Transverse colon (tissue), 4 donors: ENCODE data around the gene DHRS3.

Source experiments
- CTCF ChIP-seq, 5 experiments: fragments of 200-600 bp in 3 of 5; fragments of 450-650 bp in 2 of 5; sonication (generic) in 3 of 5; IDR thresholded peaks; 1 replicate in 2 of 5; 2 replicates in 3 of 5; pipeline ENCODE4 v1.5.1; 2016 to 2017; ENCODE audit warnings: antibody characterized with exemption in 5 of 5, inconsistent platforms in 3 of 5, mild to moderate bottlenecking in 2 of 5, moderate library complexity in 1 of 5
- POLR2AphosphoS5 ChIP-seq, 3 donors: sonication (generic); formaldehyde crosslinking; IDR thresholded peaks; one replicate each; pipeline ENCODE4 v1.6.1; 2016; ENCODE audit warnings: antibody characterized with exemption in 3 of 3

- no peak for TF ChIP-seq CTCF (IDR thresholded peaks at IDR 0.05)
- TF ChIP-seq POLR2AphosphoS5 (IDR thresholded peaks at IDR 0.05), result peak; percentile 41 to 63 (median 61)
These were observed 78.1 kb downstream of the DHRS3 start for GRCh38 chr1:12539705-12540579.
